Measurements from ENCODE around the gene TIAM2. TPM values are rescaled to one million over a fixed set of nuclear protein-coding genes. Genes with fewer than 3 reads are reported as not detected.

Gene TIAM2
- total RNA-seq, 2 donors from 2014 or later, result 3.1 to 6.6 TPM

- 82 to 93% methylated on average over 5 of the region's 5 CpGs for WGBS, 2 donors
- no peak overlapping the region for H3K27ac ChIP-seq
- H3K4me3 ChIP-seq, result no peak overlapping the region
- ATAC-seq, result no peak
- intact Hi-C loops (cut with DNase I), result no loop called here
- no peaks in the 10 kb centered on the region for H3K9me3 ChIP-seq
- DNase-seq, result no peak
- H3K36me3 ChIP-seq (replicated peaks in 1 of 2; ENCODE audit: insufficient read depth in 1 of 2, low read depth in 2 of 2), result no peaks in the 10 kb centered on the region
- no peaks in the 10 kb centered on the region for H3K27me3 ChIP-seq
- H3K4me1 ChIP-seq, result no peaks in the 10 kb centered on the region
- TF ChIP-seq POLR2A (IDR thresholded peaks at IDR 0.05) (no peak), CTCF (IDR thresholded peaks at IDR 0.05) (no peak)
Measured at GRCh38 chr6:155278319-155279049, 283.4 kb downstream of the TIAM2 start.

GRCh38 chr6:155284775-155285174, 289.7 kb downstream of the TIAM2 start:
- no peaks in the 10 kb centered on the region for H3K27me3 ChIP-seq
- no peak for TF ChIP-seq CTCF (IDR thresholded peaks at IDR 0.05)
- no peak for TF ChIP-seq POLR2A (IDR thresholded peaks at IDR 0.05)
- DNase-seq, result no peak
- no peak overlapping the region for H3K4me3 ChIP-seq
- peaks cover 0 to 7% of the 10 kb centered on the region in 2 donors for H3K36me3 ChIP-seq (replicated peaks in 1 of 2; ENCODE audit: insufficient read depth in 1 of 2, low read depth in 2 of 2)
- H3K27ac ChIP-seq, result no peak overlapping the region
- no peaks in the 10 kb centered on the region for H3K9me3 ChIP-seq
- no peak for ATAC-seq
- intact Hi-C loops (cut with DNase I), result no loop called here
- whole genome bisulfite sequencing, 2 donors, result 88 to 89% methylated on average over 4 of the region's 4 CpGs
- H3K4me1 ChIP-seq, result no peaks in the 10 kb centered on the region

- DNase-seq, result no peak
- H3K36me3 ChIP-seq (replicated peaks in 1 of 2; ENCODE audit: insufficient read depth in 1 of 2, low read depth in 2 of 2), result peaks cover 0 to 7% of the 10 kb centered on the region in 2 donors
- 74 to 75% methylated on average over 2 of the region's 2 CpGs for WGBS, 2 donors
- no peak for ATAC-seq
- intact Hi-C loops (cut with DNase I), result no loop called here
- no peak overlapping the region for H3K4me3 ChIP-seq
- H3K4me1 ChIP-seq, result no peaks in the 10 kb centered on the region
- no peaks in the 10 kb centered on the region for H3K9me3 ChIP-seq
- TF ChIP-seq CTCF (IDR thresholded peaks at IDR 0.05) (no peak), POLR2A (IDR thresholded peaks at IDR 0.05) (no peak)
- no peak overlapping the region for H3K27ac ChIP-seq
- no peaks in the 10 kb centered on the region for H3K27me3 ChIP-seq
Measured at GRCh38 chr6:155287762-155288161, 292.6 kb downstream of the TIAM2 start.

GRCh38 chr6:155290491-155290890, 295.4 kb downstream of the TIAM2 start:
- H3K4me1 ChIP-seq, result no peaks in the 10 kb centered on the region
- H3K36me3 ChIP-seq (replicated peaks in 1 of 2; ENCODE audit: insufficient read depth in 1 of 2, low read depth in 2 of 2), result no peaks in the 10 kb centered on the region
- intact Hi-C loops (cut with DNase I), result no loop called here
- TF ChIP-seq POLR2A (IDR thresholded peaks at IDR 0.05) (no peak), CTCF (IDR thresholded peaks at IDR 0.05) (no peak)
- WGBS, 2 donors, result 92 to 95% methylated on average over 5 of the region's 5 CpGs
- DNase-seq, result no peak
- no peaks in the 10 kb centered on the region for H3K9me3 ChIP-seq
- ATAC-seq, result no peak
- no peak overlapping the region for H3K27ac ChIP-seq
- H3K27me3 ChIP-seq, result no peaks in the 10 kb centered on the region
- H3K4me3 ChIP-seq, result no peak overlapping the region

GRCh38 chr6:155291291-155291690, 296.2 kb downstream of the TIAM2 start:
- 82 to 90% methylated on average over 3 of the region's 3 CpGs for WGBS, 2 donors
- intact Hi-C loops (cut with DNase I), result no loop called here
- H3K27ac ChIP-seq, result no peak overlapping the region
- TF ChIP-seq CTCF (IDR thresholded peaks at IDR 0.05) (no peak), POLR2A (IDR thresholded peaks at IDR 0.05) (no peak)
- H3K4me3 ChIP-seq, result no peak overlapping the region
- H3K4me1 ChIP-seq, result no peaks in the 10 kb centered on the region
- DNase-seq (no peak), ATAC-seq (no peak)
- H3K9me3 ChIP-seq, result no peaks in the 10 kb centered on the region
- no peaks in the 10 kb centered on the region for H3K27me3 ChIP-seq
- no peaks in the 10 kb centered on the region for H3K36me3 ChIP-seq (replicated peaks in 1 of 2; ENCODE audit: insufficient read depth in 1 of 2, low read depth in 2 of 2)
